NB4 (cell line): ENCODE results near the gene GPRIN1.
"Not testable (repeated sequence)": the region's sequence is repeated elsewhere in the genome, so short reads cannot be mapped to it uniquely, and the experiment has no call there.

ENCODE experiments used
- DNase-seq: peaks from one replicate; pipeline ENCODE4 v3.0.0; 2010; ENCODE audit warnings: low read depth
- H3K4me3 ChIP-seq: one replicate; pipeline ENCODE4 v1.5.1; 2011; ENCODE audit warnings: mild to moderate bottlenecking, low read depth, low read length, moderate library complexity
- CTCF ChIP-seq: IDR thresholded peaks from one replicate; pipeline ENCODE4 v1.5.1; 2012; ENCODE audit warnings: low read depth, low read length
- MAX ChIP-seq: IDR thresholded peaks from 2 replicates; pipeline ENCODE4 v1.6.1; 2011; ENCODE audit warnings: low read depth, low read length
- MYC ChIP-seq: IDR thresholded peaks from 2 replicates; pipeline ENCODE4 v1.6.1; 2011; ENCODE audit warnings: low read depth, low read length
- POLR2A ChIP-seq: IDR thresholded peaks from 2 replicates; pipeline ENCODE4 v1.6.1; 2011; ENCODE audit warnings: mild to moderate bottlenecking; ENCODE audit not compliant: insufficient read length; ENCODE audit errors: extremely low read depth

The GPRIN1 gene

GRCh38 chr5:176595386-176595943 is 14.5 kb downstream of the GPRIN1 start:
- no peak for DNase-seq
- H3K4me3 ChIP-seq = no peak overlapping the region
- no peak for TF ChIP-seq MAX
- TF ChIP-seq CTCF = no peak
- TF ChIP-seq MYC = no peak
- TF ChIP-seq POLR2A = no peak

GRCh38 chr5:176594554-176594953 is 15.4 kb downstream of the GPRIN1 start:
- no peak for DNase-seq
- no peak overlapping the region for H3K4me3 ChIP-seq
- no peak for TF ChIP-seq POLR2A
- no peak for TF ChIP-seq MYC
- TF ChIP-seq CTCF = no peak
- TF ChIP-seq MAX = no peak

- TF ChIP-seq MYC (no peak), CTCF (no peak), POLR2A (no peak), MAX (no peak)
- no peak for DNase-seq
- H3K4me3 ChIP-seq = no peak overlapping the region
Observed at GRCh38 chr5:176593273-176593869, 16.6 kb downstream of the GPRIN1 start.

GRCh38 chr5:176592573-176592972 is 17.4 kb downstream of the GPRIN1 start:
- TF ChIP-seq CTCF = no peak
- TF ChIP-seq POLR2A = no peak
- TF ChIP-seq MAX = no peak
- TF ChIP-seq MYC = no peak
- no peak for DNase-seq
- no peak overlapping the region for H3K4me3 ChIP-seq

GRCh38 chr5:176591667-176592066 is 18.3 kb downstream of the GPRIN1 start:
- H3K4me3 ChIP-seq, DNase-seq: not testable (repeated sequence)

GRCh38 chr5:176590035-176590717 is 19.8 kb downstream of the GPRIN1 start:
- no peak overlapping the region for H3K4me3 ChIP-seq
- DNase-seq = no peak
- TF ChIP-seq POLR2A = no peak
- TF ChIP-seq MYC = no peak
- TF ChIP-seq CTCF = no peak
- TF ChIP-seq MAX = no peak
